Transverse colon (tissue), 4 donors: ENCODE measurements around the gene F10. TPM values are rescaled to one million over a fixed set of nuclear protein-coding genes. Genes with fewer than 3 reads are reported as not detected.

Source experiments
- DNase-seq: peaks from one replicate; pipeline ENCODE4 v3.0.0-alpha.2; 2019
- H3K27ac ChIP-seq, 4 donors: fragments of 200-600 bp; sonication (generic); 2 replicates each; pipeline ENCODE4 v1.5.1; 2016 to 2018; ENCODE audit warnings: inconsistent platforms in 4 of 4
- H3K27me3 ChIP-seq: fragments of 200-600 bp; sonication (generic); 2 replicates; pipeline ENCODE4 v1.5.1; 2017; ENCODE audit warnings: inconsistent platforms
- H3K36me3 ChIP-seq, 4 donors: fragments of 200-600 bp; sonication (generic); 2 replicates each; pipeline ENCODE4 v1.5.1; 2017 to 2019; ENCODE audit warnings: inconsistent platforms in 4 of 4
- H3K4me1 ChIP-seq, 4 donors: fragments of 200-600 bp; sonication (generic); 2 replicates each; pipeline ENCODE4 v1.5.1; 2017 to 2020; ENCODE audit warnings: inconsistent platforms in 4 of 4
- H3K4me3 ChIP-seq, 4 donors: fragments of 200-600 bp; sonication (generic); 1 replicate in 1 of 4; 2 replicates in 3 of 4; pipeline versions ENCODE4 v1.5.1 to v1.6.1; 2017 to 2019; ENCODE audit warnings: inconsistent platforms in 4 of 4
- H3K9me3 ChIP-seq, 2 donors: fragments of 200-600 bp; sonication (generic); 2 replicates each; pipeline ENCODE4 v1.5.1; 2017 to 2019; ENCODE audit warnings: inconsistent platforms in 2 of 2
- CTCF ChIP-seq, 5 experiments: fragments of 200-600 bp in 3 of 5; fragments of 450-650 bp in 2 of 5; sonication (generic) in 3 of 5; IDR thresholded peaks; 1 replicate in 2 of 5; 2 replicates in 3 of 5; pipeline ENCODE4 v1.5.1; 2016 to 2017; ENCODE audit warnings: antibody characterized with exemption in 5 of 5, inconsistent platforms in 3 of 5, mild to moderate bottlenecking in 2 of 5, moderate library complexity in 1 of 5
- EP300 ChIP-seq: sonication (generic); formaldehyde crosslinking; IDR thresholded peaks from one replicate; pipeline ENCODE4 v1.6.1; 2017; ENCODE audit warnings: antibody characterized with exemption, low read depth
- POLR2A ChIP-seq: fragments of 450-650 bp; IDR thresholded peaks from one replicate; pipeline ENCODE4 v1.6.1; 2016; ENCODE audit warnings: antibody characterized with exemption, mild to moderate bottlenecking, moderate library complexity
- POLR2AphosphoS5 ChIP-seq, 3 donors: sonication (generic); formaldehyde crosslinking; IDR thresholded peaks; one replicate each; pipeline ENCODE4 v1.6.1; 2016; ENCODE audit warnings: antibody characterized with exemption in 3 of 3
- WGBS, 2 donors: methylation state at CpG; one replicate each; pipeline ENCODE4 v1.1.5; 2018; ENCODE audit warnings: low coverage in 1 of 2; 5-methylcytosine and 5-hydroxymethylcytosine counted together
- in situ Hi-C, 4 donors: fragments of 200-750 bp; cut with MboI; loops; one replicate each; pipeline versions ENCODE4 v1.15.0 to v1.15.1; 2017; ENCODE audit warnings: low sequenced_read_pairs in 3 of 4, low pct_ligation_motif_present in 1 of 4, low pct_unique_long_range_greater_than_20kb in 1 of 4
- intact Hi-C: fragments of 100-400 bp; cut with DNase I; formaldehyde crosslinking; loops from one replicate; pipeline ENCODE4 v1.15.1; 2023; ENCODE audit warnings: low total_unique reads
- total RNA-seq, 4 donors: library from RNA; depleted of rRNA; stranded (reverse); fragments of >200 nt; gene quantifications; one replicate each; pipeline ENCODE4 v1.1.0, GENCODE V29; 2016

Gene F10
- total RNA-seq, 4 donors from 2014 or later, result 0.60 to 4.6 (median 3.4) TPM

GRCh38 chr13:113169277-113170272 is 47.0 kb downstream of the F10 start:
- in situ Hi-C loops (no loop called here), intact Hi-C loops (no loop called here)
- no peaks in the 10 kb centered on the region for H3K9me3 ChIP-seq
- peaks cover 0 to 17% (median 8%) of the 10 kb centered on the region in 4 donors for H3K4me1 ChIP-seq
- no peak overlapping the region for H3K4me3 ChIP-seq
- H3K36me3 ChIP-seq, result no peaks in the 10 kb centered on the region
- no peak for DNase-seq
- no peak overlapping the region for H3K27ac ChIP-seq
- 64 to 73% methylated on average over 3 to 13 of the region's 13 CpGs for WGBS, 2 donors
- TF ChIP-seq POLR2AphosphoS5 (IDR thresholded peaks at IDR 0.05) (no peak), POLR2A (no peak), EP300 (no peak), CTCF (IDR thresholded peaks at IDR 0.05) (no peak)
- no peaks in the 10 kb centered on the region for H3K27me3 ChIP-seq

GRCh38 chr13:113170511-113170910 is 47.9 kb downstream of the F10 start:
- no peak for DNase-seq
- WGBS, 2 donors, result 33 to 46% methylated on average over 4 to 5 of the region's 5 CpGs
- peaks cover 0 to 17% (median 8%) of the 10 kb centered on the region in 4 donors for H3K4me1 ChIP-seq
- TF ChIP-seq POLR2A (no peak), POLR2AphosphoS5 (IDR thresholded peaks at IDR 0.05) (no peak), CTCF (IDR thresholded peaks at IDR 0.05) (no peak), EP300 (no peak)
- no peaks in the 10 kb centered on the region for H3K36me3 ChIP-seq
- in situ Hi-C loops (no loop called here), intact Hi-C loops (no loop called here)
- H3K27me3 ChIP-seq, result no peaks in the 10 kb centered on the region
- no peaks in the 10 kb centered on the region for H3K9me3 ChIP-seq
- H3K4me3 ChIP-seq, result no peak overlapping the region
- H3K27ac ChIP-seq, result no peak overlapping the region

- Histone ChIP-seq H3K4me3 (no peak overlapping the region), H3K4me1 (peaks cover 0 to 16% (median 7%) of the 10 kb centered on the region in 4 donors), H3K36me3 (no peaks in the 10 kb centered on the region), H3K27me3 (no peaks in the 10 kb centered on the region), H3K9me3 (no peaks in the 10 kb centered on the region), H3K27ac (no peak overlapping the region)
- intact Hi-C loops, result no loop called here
- in situ Hi-C loops, result no loop called here
- TF ChIP-seq POLR2AphosphoS5 (IDR thresholded peaks at IDR 0.05), result no peak
- TF ChIP-seq POLR2A, result no peak
- no peak for DNase-seq
- 87 to 90% methylated on average over 7 to 34 of the region's 34 CpGs for WGBS, 2 donors
Measured at GRCh38 chr13:113171250-113172125, 48.9 kb downstream of the F10 start.

- H3K27ac ChIP-seq, result no peak overlapping the region
- H3K4me3 ChIP-seq, result no peak overlapping the region
- no peak for DNase-seq
- no peaks in the 10 kb centered on the region for H3K9me3 ChIP-seq
- no peaks in the 10 kb centered on the region for H3K27me3 ChIP-seq
- intact Hi-C loops (no loop called here), in situ Hi-C loops (no loop called here)
- H3K36me3 ChIP-seq, result no peaks in the 10 kb centered on the region
- H3K4me1 ChIP-seq, result peaks cover 0 to 21% (median 8%) of the 10 kb centered on the region in 4 donors
- WGBS, 2 donors, result 86 to 99% methylated on average over 2 to 12 of the region's 13 CpGs
- TF ChIP-seq POLR2AphosphoS5 (IDR thresholded peaks at IDR 0.05) (no peak), EP300 (no peak), POLR2A (no peak), CTCF (IDR thresholded peaks at IDR 0.05) (no peak)
Measured at GRCh38 chr13:113172419-113172926, 49.9 kb downstream of the F10 start.
